Neutrophil (primary cell): Measurements from ENCODE around the gene ZNF581.

ENCODE experiments used
- H3K27ac ChIP-seq: fragments of 200-600 bp; sonication (generic); 2 replicates; pipeline ENCODE4 v1.5.1; 2016; ENCODE audit warnings: mild to moderate bottlenecking, moderate library complexity
- H3K27me3 ChIP-seq: fragments of 200-600 bp; sonication (generic); 2 replicates; pipeline ENCODE4 v1.6.0; 2016; ENCODE audit warnings: mild to moderate bottlenecking
- H3K36me3 ChIP-seq: fragments of 200-600 bp; sonication (generic); 2 replicates; pipeline ENCODE4 v1.5.1; 2017
- H3K4me1 ChIP-seq, 2 experiments: fragments of 200-600 bp in 1 of 2; sonication (generic) in 1 of 2; 1 replicate in 1 of 2; 2 replicates in 1 of 2; pipeline versions ENCODE4 v1.5.1 to v1.6.1; 2013 to 2016; ENCODE audit warnings: low read depth in 1 of 2, low read length in 1 of 2, mild to moderate bottlenecking in 1 of 2, moderate library complexity in 1 of 2; ENCODE audit not compliant: control insufficient read depth in 1 of 2, insufficient read depth in 1 of 2
- H3K4me3 ChIP-seq, 2 experiments: fragments of 200-600 bp in 1 of 2; sonication (generic) in 1 of 2; 1 replicate in 1 of 2; 2 replicates in 1 of 2; pipeline ENCODE4 v1.5.1; 2013 to 2016; ENCODE audit warnings: low read depth in 1 of 2, low read length in 1 of 2, mild to moderate bottlenecking in 1 of 2, moderate library complexity in 1 of 2
- H3K9me3 ChIP-seq: fragments of 200-600 bp; sonication (generic); 2 replicates; pipeline ENCODE4 v1.5.1; 2016
- TF ChIP-seq, protein P1 (sequence below): fragments of 200-600 bp; sonication (generic); IDR thresholded peaks from 2 replicates; pipeline ENCODE4 v1.5.1; 2016; ENCODE audit warnings: antibody characterized with exemption

ZNF581 gene

DNA sequence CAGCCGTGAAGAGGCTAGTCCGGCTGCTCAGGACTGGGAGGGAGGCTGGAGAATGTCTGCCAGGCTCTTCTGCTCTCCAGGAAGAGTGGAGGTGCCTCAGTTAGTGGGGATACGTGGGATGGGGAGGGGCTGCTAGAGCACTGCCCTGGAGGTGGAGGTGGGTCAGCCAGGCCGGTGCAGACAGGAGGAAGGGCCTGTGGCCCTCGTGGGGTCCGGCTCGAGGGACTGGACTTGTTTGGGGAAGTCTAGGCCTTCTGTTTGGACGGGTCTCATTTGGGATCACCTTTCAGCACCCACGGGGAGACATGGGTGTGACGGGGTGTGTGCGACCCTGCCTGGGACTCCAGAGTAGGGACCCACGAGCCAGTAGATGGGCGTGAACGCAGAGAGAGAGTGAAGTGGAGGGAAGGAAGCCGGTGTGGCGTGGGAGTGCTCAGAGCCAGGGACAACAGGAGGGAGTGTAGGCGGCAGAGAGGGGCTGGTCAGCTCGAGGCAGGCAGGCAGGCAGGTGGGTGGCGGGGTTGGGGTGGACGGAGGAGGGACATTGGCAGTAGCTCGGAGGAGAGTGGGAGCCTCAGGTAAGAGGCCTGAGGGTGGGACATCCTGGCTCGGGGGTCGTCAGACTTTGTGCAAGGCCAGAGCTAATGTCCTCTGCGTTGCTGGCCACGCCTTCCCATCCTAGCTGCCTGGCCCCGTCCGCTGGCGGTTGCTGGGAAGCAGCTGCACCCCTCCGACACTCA is 43.0 kb downstream of the ZNF581 start:
- Histone ChIP-seq H3K9me3 (no peaks in the 10 kb centered on the region), H3K4me1 (no peaks in the 10 kb centered on the region), H3K4me3 (no peak overlapping the region), H3K36me3 (peaks cover 98% of the 10 kb centered on the region), H3K27ac (no peak overlapping the region), H3K27me3 (no peaks in the 10 kb centered on the region)
- TF ChIP-seq, protein P1, sequence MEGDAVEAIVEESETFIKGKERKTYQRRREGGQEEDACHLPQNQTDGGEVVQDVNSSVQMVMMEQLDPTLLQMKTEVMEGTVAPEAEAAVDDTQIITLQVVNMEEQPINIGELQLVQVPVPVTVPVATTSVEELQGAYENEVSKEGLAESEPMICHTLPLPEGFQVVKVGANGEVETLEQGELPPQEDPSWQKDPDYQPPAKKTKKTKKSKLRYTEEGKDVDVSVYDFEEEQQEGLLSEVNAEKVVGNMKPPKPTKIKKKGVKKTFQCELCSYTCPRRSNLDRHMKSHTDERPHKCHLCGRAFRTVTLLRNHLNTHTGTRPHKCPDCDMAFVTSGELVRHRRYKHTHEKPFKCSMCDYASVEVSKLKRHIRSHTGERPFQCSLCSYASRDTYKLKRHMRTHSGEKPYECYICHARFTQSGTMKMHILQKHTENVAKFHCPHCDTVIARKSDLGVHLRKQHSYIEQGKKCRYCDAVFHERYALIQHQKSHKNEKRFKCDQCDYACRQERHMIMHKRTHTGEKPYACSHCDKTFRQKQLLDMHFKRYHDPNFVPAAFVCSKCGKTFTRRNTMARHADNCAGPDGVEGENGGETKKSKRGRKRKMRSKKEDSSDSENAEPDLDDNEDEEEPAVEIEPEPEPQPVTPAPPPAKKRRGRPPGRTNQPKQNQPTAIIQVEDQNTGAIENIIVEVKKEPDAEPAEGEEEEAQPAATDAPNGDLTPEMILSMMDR: no peak

DNA sequence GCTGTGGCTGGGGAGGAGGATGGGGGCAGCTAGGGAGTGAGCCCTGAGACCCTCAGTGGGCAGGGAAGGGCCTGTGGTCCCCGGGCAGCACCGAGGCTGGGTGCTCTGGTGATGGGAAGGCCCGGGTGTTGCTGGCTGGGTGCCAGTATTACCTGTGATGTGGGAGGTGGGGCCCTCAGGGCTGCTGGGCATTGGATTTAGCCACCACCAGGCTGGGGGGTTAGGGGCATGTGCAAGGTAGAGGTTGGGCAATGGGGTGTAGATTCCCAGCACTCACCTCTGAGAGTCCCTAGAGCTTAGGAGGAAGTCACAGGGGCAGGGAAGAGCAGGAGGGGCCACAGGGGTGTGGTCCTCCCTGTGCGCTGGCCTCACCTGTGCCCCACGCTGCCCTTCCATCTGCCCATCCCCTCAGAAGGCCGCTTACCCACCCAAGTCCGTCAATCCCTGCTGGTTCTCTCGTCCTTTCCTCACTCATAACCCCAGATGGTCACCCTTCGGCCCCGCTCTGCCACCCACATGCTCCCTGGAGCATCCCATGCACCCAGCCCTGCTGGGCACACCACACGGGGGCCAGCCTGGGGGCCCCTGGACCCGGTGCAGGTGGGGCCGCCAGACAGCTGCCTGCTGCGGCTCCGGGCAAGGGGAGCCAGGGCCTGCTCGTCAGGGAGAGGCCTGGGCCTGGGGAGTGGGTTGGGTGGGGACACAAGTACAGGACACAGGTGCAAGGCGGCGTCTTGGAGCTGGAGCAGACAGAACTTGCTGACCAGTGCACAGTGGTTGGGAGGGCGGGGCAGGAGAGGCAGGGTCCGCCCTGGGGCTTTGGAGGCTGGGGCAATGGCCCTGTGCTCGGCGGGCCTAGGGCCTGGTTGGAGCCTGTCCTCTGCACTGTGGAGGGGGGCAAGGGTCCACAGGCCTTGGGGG is 44.1 kb downstream of the ZNF581 start:
- Histone ChIP-seq H3K36me3 (peaks cover 100% of the 10 kb centered on the region), H3K9me3 (no peaks in the 10 kb centered on the region), H3K27me3 (no peaks in the 10 kb centered on the region), H3K4me3 (no peak overlapping the region), H3K4me1 (no peaks in the 10 kb centered on the region), H3K27ac (no peak overlapping the region)
- TF ChIP-seq, protein P1: no peak

DNA sequence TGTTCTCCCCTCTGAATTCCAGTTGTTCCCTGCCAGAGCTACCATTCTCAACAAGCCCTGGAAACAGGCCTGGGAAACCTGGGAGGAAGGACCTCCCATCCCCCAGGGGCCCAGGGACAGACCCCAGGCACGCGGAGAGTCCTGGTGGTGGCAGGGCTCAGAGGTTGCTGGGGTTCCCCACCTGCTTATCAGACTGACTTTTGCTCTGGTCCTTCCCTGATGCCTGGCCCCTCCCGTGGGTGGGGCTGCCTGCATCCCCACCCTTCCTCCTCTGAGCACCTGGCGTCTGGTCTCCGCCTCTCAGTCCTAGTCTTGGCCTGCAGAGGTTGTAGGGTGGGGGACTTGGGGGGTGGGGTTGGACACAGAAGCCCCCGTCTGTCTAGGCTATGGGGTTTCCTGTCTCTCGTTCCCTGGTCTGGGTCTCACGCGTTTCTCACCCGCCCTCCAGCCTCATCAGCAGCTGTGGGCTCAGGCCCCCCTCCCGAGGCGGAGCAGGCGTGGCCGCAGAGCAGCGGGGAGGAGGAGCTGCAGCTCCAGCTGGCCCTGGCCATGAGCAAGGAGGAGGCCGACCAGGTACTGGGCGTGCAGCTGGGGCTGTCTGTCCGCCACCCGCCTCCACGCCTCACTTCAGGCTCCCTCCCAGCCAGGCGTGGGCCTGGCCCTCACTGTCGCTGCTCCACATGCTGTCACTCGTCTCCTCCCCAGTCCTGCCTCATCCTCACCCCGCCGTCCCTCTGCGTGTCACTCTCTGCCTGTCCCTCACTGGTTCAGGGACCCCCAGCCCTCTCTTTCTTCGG is 45.2 kb downstream of the ZNF581 start:
- no peak overlapping the region for H3K4me3 ChIP-seq
- H3K9me3 ChIP-seq: no peaks in the 10 kb centered on the region
- H3K4me1 ChIP-seq: no peaks in the 10 kb centered on the region
- H3K36me3 ChIP-seq: peaks cover 100% of the 10 kb centered on the region
- H3K27me3 ChIP-seq: no peaks in the 10 kb centered on the region
- no peak overlapping the region for H3K27ac ChIP-seq
- TF ChIP-seq, protein P1: no peak

DNA sequence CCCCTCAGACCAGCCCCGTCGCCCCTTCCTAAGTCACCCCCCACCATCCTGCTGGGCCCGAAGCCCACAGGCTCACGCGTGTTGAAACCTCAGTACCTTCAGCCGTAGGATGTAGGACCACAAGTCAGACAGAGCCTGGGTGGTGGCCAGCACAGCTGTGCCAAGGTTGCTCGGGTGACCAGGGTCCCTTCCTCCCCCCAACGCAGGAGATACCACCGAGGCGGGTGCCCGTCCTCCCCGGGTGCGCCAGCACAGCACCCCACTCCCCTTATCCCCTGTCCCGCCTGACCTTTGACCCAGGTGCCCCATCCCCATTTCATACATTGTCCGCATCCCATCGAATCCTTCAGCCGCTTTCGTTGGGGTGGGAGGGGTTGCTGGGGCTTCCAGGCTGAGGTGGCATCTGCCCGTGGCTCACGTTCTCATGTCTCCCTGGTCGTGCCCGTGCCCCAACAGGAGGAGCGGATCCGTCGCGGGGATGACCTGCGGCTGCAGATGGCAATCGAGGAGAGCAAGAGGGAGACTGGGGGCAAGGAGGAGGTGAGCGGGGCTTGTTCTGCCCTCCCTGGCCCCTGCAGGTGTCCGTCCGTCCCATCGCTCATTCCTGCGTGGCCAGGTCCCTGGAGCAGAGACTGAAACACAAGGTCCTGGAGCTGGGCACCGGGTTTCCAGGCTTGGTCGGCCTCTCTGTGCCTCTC is 46.1 kb downstream of the ZNF581 start:
- Histone ChIP-seq H3K4me3 (no peak overlapping the region), H3K4me1 (no peaks in the 10 kb centered on the region), H3K36me3 (peaks cover 100% of the 10 kb centered on the region), H3K27me3 (no peaks in the 10 kb centered on the region), H3K27ac (no peak overlapping the region), H3K9me3 (no peaks in the 10 kb centered on the region)
- TF ChIP-seq, protein P1: no peak
